H1 (cell line): ENCODE results near the gene ACTL8. TPM values are rescaled to one million over a fixed set of nuclear protein-coding genes. Genes with fewer than 3 reads are reported as not detected.

Source experiments
- CTCF ChIA-PET: fragments of 300-600 bp; sonication (Branson Sonifier 250); formaldehyde crosslinking; loops from one replicate; lab custom pipeline; 2021; ENCODE audit not compliant: partially characterized antibody; lab: Charles Lee
- POLR2A ChIA-PET: fragments of 300-600 bp; sonication (Branson Sonifier 250); formaldehyde crosslinking; loops from one replicate; lab custom pipeline; 2021; ENCODE audit warnings: inconsistent platforms; ENCODE audit not compliant: partially characterized antibody; lab: Charles Lee
- DNase-seq, 2 experiments: peaks; one replicate each; pipeline versions ENCODE4 v3.0.0 to v3.0.0-alpha.2; 2010 to 2022; ENCODE audit warnings: low spot score in 2 of 2, low read depth in 1 of 2, mixed read lengths in 1 of 2
- FAIRE-seq: peaks from 2 replicates; lab custom pipeline; 2011; peaks lifted over from hg19 to GRCh38; lab: Jason Lieb, UNC
- H2AFZ ChIP-seq: 2 replicates; pipeline ENCODE4 v1.8.1; 2012; ENCODE audit warnings: low read length, inconsistent platforms
- H2AK5ac ChIP-seq: 2 replicates; pipeline ENCODE4 v1.6.1; 2013; ENCODE audit warnings: low read depth, low read length
- H2BK120ac ChIP-seq: replicated peaks from 2 replicates; pipeline ENCODE3; 2013; ENCODE audit warnings: low read depth, low read length, inconsistent platforms
- H2BK12ac ChIP-seq: 2 replicates; pipeline ENCODE4 v1.6.1; 2013; ENCODE audit warnings: low read depth, low read length
- H2BK15ac ChIP-seq: 2 replicates; pipeline ENCODE4 v1.6.1; 2013; ENCODE audit warnings: low read length
- H2BK20ac ChIP-seq: 2 replicates; pipeline ENCODE4 v1.6.1; 2013; ENCODE audit warnings: low read length
- H2BK5ac ChIP-seq: 2 replicates; pipeline ENCODE4 v1.6.1; 2013; ENCODE audit warnings: low read depth, low read length
- H3K14ac ChIP-seq: 2 replicates; pipeline ENCODE4 v1.6.1; 2013; ENCODE audit warnings: inconsistent platforms; ENCODE audit not compliant: insufficient read length
- H3K18ac ChIP-seq: 2 replicates; pipeline ENCODE4 v1.6.1; 2013; ENCODE audit warnings: low read length; ENCODE audit errors: extremely low read depth
- H3K23ac ChIP-seq: 2 replicates; pipeline ENCODE4 v1.6.1; 2013; ENCODE audit warnings: inconsistent platforms; ENCODE audit not compliant: insufficient read length
- H3K23me2 ChIP-seq: 2 replicates; pipeline ENCODE4 v1.6.1; 2013; ENCODE audit warnings: low read depth, low read length
- H3K27ac ChIP-seq: 2 replicates; pipeline ENCODE4 v1.6.1; 2011; ENCODE audit warnings: low read depth, low read length, inconsistent platforms
- H3K27me3 ChIP-seq, 4 experiments: replicated peaks in 1 of 4; 1 replicate in 1 of 4; 2 replicates in 3 of 4; pipeline versions ENCODE4 v1.6.1 to v1.8.1; 2011 to 2013; ENCODE audit warnings: low read length in 3 of 4, mild to moderate bottlenecking in 3 of 4, inconsistent platforms in 2 of 4, mixed read lengths in 2 of 4, moderate library complexity in 1 of 4; ENCODE audit not compliant: control insufficient read depth in 3 of 4, insufficient read depth in 3 of 4; ENCODE audit errors: extremely low read depth in 1 of 4
- H3K36me3 ChIP-seq, 4 experiments: 2 replicates each; pipeline versions ENCODE4 v1.6.1 to v1.8.1; 2011 to 2013; ENCODE audit warnings: mild to moderate bottlenecking in 4 of 4, low read length in 3 of 4, moderate library complexity in 2 of 4, control low read depth in 1 of 4, inconsistent platforms in 1 of 4; ENCODE audit not compliant: insufficient read depth in 4 of 4, control insufficient read depth in 2 of 4
- H3K4ac ChIP-seq: replicated peaks from 2 replicates; pipeline ENCODE3; 2013; ENCODE audit warnings: low read length, low read depth, mixed read lengths, inconsistent platforms; ENCODE audit not compliant: insufficient read length
- H3K4me1 ChIP-seq, 4 experiments: replicated peaks in 1 of 4; 1 replicate in 1 of 4; 2 replicates in 3 of 4; pipeline versions ENCODE4 v1.6.1 to v1.8.1; 2011 to 2013; ENCODE audit warnings: low read length in 3 of 4, inconsistent platforms in 2 of 4, mixed read lengths in 1 of 4; ENCODE audit not compliant: insufficient read depth in 4 of 4, control insufficient read depth in 3 of 4
- H3K4me2 ChIP-seq, 2 experiments: 2 replicates each; pipeline versions ENCODE4 v1.6.1 to v1.8.1; 2011 to 2013; ENCODE audit warnings: low read depth in 2 of 2, low read length in 2 of 2, control low read depth in 1 of 2, inconsistent platforms in 1 of 2, mild to moderate bottlenecking in 1 of 2; ENCODE audit not compliant: insufficient read depth in 1 of 2
- H3K4me3 ChIP-seq, 4 experiments: fragments of 200-600, 300-600 bp in 1 of 4; sonication (generic), shearing (Covaris generic), sonication (Bioruptor Twin) in 1 of 4; 2 replicates each; pipeline versions ENCODE4 v1.5.1 to v1.8.1; 2011 to 2016; ENCODE audit warnings: low read length in 4 of 4, low read depth in 3 of 4, control low read depth in 2 of 4, inconsistent platforms in 2 of 4, mild to moderate bottlenecking in 2 of 4, mixed read lengths in 1 of 4, moderate library complexity in 1 of 4; ENCODE audit not compliant: insufficient read depth in 2 of 4; ENCODE audit errors: extremely low read depth in 1 of 4
- H3K56ac ChIP-seq: replicated peaks from 2 replicates; pipeline ENCODE3; 2013; ENCODE audit warnings: low read depth, mild to moderate bottlenecking, mixed read lengths, low read length, inconsistent platforms; ENCODE audit not compliant: insufficient read length
- H3K79me1 ChIP-seq: 2 replicates; pipeline ENCODE4 v1.6.1; 2013; ENCODE audit warnings: low read depth, low read length, control low read depth
- H3K79me2 ChIP-seq, 2 experiments: 2 replicates each; pipeline versions ENCODE4 v1.6.1 to v1.8.1; 2012 to 2013; ENCODE audit warnings: low read length in 2 of 2, mild to moderate bottlenecking in 2 of 2, inconsistent platforms in 1 of 2; ENCODE audit not compliant: insufficient read depth in 2 of 2, control insufficient read depth in 1 of 2
- H3K9ac ChIP-seq, 4 experiments: replicated peaks in 1 of 4; 1 replicate in 1 of 4; 2 replicates in 3 of 4; pipeline versions ENCODE4 v1.6.1 to v1.8.1; 2011 to 2013; ENCODE audit warnings: low read depth in 3 of 4, low read length in 3 of 4, control low read depth in 2 of 4, mild to moderate bottlenecking in 2 of 4, moderate library complexity in 2 of 4, inconsistent platforms in 1 of 4; ENCODE audit errors: extremely low read depth in 1 of 4
- H3K9me3 ChIP-seq, 2 experiments: 2 replicates each; pipeline versions ENCODE4 v1.6.1 to v1.8.1; 2012 to 2013; ENCODE audit warnings: mild to moderate bottlenecking in 2 of 2, moderate library complexity in 2 of 2, control low read depth in 1 of 2, inconsistent platforms in 1 of 2, low read depth in 1 of 2, low read length in 1 of 2, mixed read lengths in 1 of 2; ENCODE audit not compliant: insufficient read depth in 2 of 2
- H4K20me1 ChIP-seq, 2 experiments: replicated peaks in 1 of 2; 2 replicates each; pipeline versions ENCODE3 to v1.8.1; 2011 to 2013; ENCODE audit warnings: inconsistent platforms in 2 of 2, low read length in 2 of 2, mild to moderate bottlenecking in 1 of 2; ENCODE audit not compliant: insufficient read depth in 2 of 2, control insufficient read depth in 1 of 2
- H4K5ac ChIP-seq: 2 replicates; pipeline ENCODE4 v1.6.1; 2013; ENCODE audit warnings: low read length, low read depth, mixed read lengths, inconsistent platforms; ENCODE audit not compliant: insufficient read length
- H4K8ac ChIP-seq: 2 replicates; pipeline ENCODE4 v1.8.0; 2013; ENCODE audit warnings: mild to moderate bottlenecking, moderate library complexity, low read length, inconsistent platforms; ENCODE audit not compliant: insufficient read depth; ENCODE audit errors: extremely low read depth
- H4K91ac ChIP-seq: replicated peaks from 2 replicates; pipeline ENCODE3; 2013; ENCODE audit warnings: low read length, mixed read lengths, inconsistent platforms; ENCODE audit not compliant: insufficient read length
- ASH2L ChIP-seq: fragments of 200-600, 300-600 bp; sonication (generic); IDR thresholded peaks from one replicate; pipeline ENCODE4 v1.7.1; 2017; ENCODE audit warnings: low read length
- GTF2F1 ChIP-seq: IDR thresholded peaks from 2 replicates; pipeline ENCODE4 v1.6.1; 2012; ENCODE audit warnings: low read depth, low read length, improper control_type of control experiment, borderline replicate concordance
- MAX ChIP-seq: IDR thresholded peaks from 2 replicates; pipeline ENCODE4 v1.6.1; 2012; ENCODE audit warnings: inconsistent platforms
- WGBS, 2 experiments: shearing (Covaris generic) in 1 of 2; methylation state at CpG; one replicate each; pipeline versions ENCODE4 v1.1.6 to v1.1.7; 2013 to 2015; ENCODE audit warnings: low lambda C conversion rate in 2 of 2, mixed read lengths in 2 of 2, inconsistent platforms in 1 of 2, low coverage in 1 of 2, missing lambda C conversion rate in 1 of 2; ENCODE audit not compliant: insufficient replicate concordance in 2 of 2, insufficient coverage in 1 of 2, insufficient read length in 1 of 2; ENCODE audit errors: extremely low coverage in 1 of 2, missing lambda C conversion rate in 1 of 2; 5-methylcytosine and 5-hydroxymethylcytosine counted together
- polyA plus RNA-seq, 7 experiments: library from polyadenylated mRNA; depleted of rRNA in 3 of 7; stranded (reverse) in 5 of 7; unstranded in 2 of 7; fragments of >200 nt in 5 of 7; fragments of 200-250 nt in 2 of 7; gene quantifications; 1 replicate in 5 of 7; 2 replicates in 1 of 7; 4 replicates in 1 of 7; pipeline versions ENCODE4 v1.2.1 to v1.2.3, GENCODE V29; 2011 to 2013; ENCODE audit warnings: missing spikeins in 2 of 7, mixed read lengths in 2 of 7
- total RNA-seq: library from RNA; stranded (reverse); fragmentation: NEBNext Ultra II Directional; extraction: Animal tissue kit (Norgen Biotek cat#: 25700); gene quantifications from 2 replicates; pipeline ENCODE4 v1.2.1, GENCODE V29; 2021

Gene ACTL8
- total and polyA plus RNA-seq, 2 of the 8 experiments (the other 6 are each of a cell fraction or from before 2014, with no cell fraction given), result 0.33 to 0.47 TPM

- no peak overlapping the region for H2AK5ac ChIP-seq
- H2BK20ac ChIP-seq, result no peak overlapping the region
- POLR2A ChIA-PET, result interaction anchor here (0.6 to 1.3 kb wide), 2 partner anchors 10 to 295 kb away, joined by 3 to 4 read pairs; no protein-coding TSS in a partner anchor
- no peak overlapping the region; the same call in 1 of the 2 replicates for H4K8ac ChIP-seq
- H3K4ac ChIP-seq, result no peak overlapping the region
- no peak overlapping the region; the same call in 1 of the 2 replicates for H3K18ac ChIP-seq
- H3K79me1 ChIP-seq, result no peaks in the 10 kb centered on the region
- 86% methylated on average over 5 of the region's 5 CpGs; no CpG with 5 or more reads in 1 of the 2 experiments for WGBS, 2 experiments
- FAIRE-seq, result no peak
- no peaks in the 10 kb centered on the region for H3K36me3 ChIP-seq
- H4K5ac ChIP-seq, result no peak overlapping the region
- no peaks in the 10 kb centered on the region for H3K79me2 ChIP-seq
- no peaks in the 10 kb centered on the region; a peak in 1 of 7 replicates for H3K4me1 ChIP-seq
- H3K9me3 ChIP-seq, result peaks cover 10 to 11% of the 10 kb centered on the region in 2 experiments
- H3K4me3 ChIP-seq, result no peak overlapping the region
- H3K27me3 ChIP-seq, result 0 out of 7 replicates have a peak, but pooled peaks cover 0 to 3% (median 0%) of the 10 kb centered on the region in 4 experiments
- H2BK5ac ChIP-seq, result no peak overlapping the region
- no peak overlapping the region for H2BK120ac ChIP-seq
- H3K23ac ChIP-seq, result no peak overlapping the region
- no peaks in the 10 kb centered on the region for H4K20me1 ChIP-seq
- 0 out of 2 replicates have a peak overlapping the region, but pooled peaks have one; percentile 12 for H2BK15ac ChIP-seq
- H4K91ac ChIP-seq, result no peak overlapping the region
- TF ChIP-seq ASH2L (no peak), MAX (no peak), GTF2F1 (no peak)
- DNase-seq, result no peak
- no peak overlapping the region for H3K14ac ChIP-seq
- no peak overlapping the region for H3K56ac ChIP-seq
- CTCF ChIA-PET, result interaction anchor here (0.7 to 6.4 kb wide), 13 partner anchors 10 to 818 kb away, joined by 3 to 27 read pairs (median 4); no protein-coding TSS in a partner anchor
- H3K27ac ChIP-seq, result no peak overlapping the region
- H2BK12ac ChIP-seq, result no peak overlapping the region
- no peak overlapping the region for H3K4me2 ChIP-seq
- H3K9ac ChIP-seq, result no peak overlapping the region
- no peak overlapping the region for H2AFZ ChIP-seq
- no peaks in the 10 kb centered on the region for H3K23me2 ChIP-seq
Observed at GRCh38 chr1:17763995-17764394, 8.9 kb downstream of the ACTL8 start.
